DND-41 (cell line): ENCODE measurements around the gene TMEM255B.

Source experiments
- ATAC-seq: fragments of 200-7000 bp; cut with Tn5 transposase; 3 replicates; pipeline ENCODE4 v1.9.1; 2021; ENCODE audit warnings: low read depth; ENCODE audit not compliant: insufficient read depth
- DNase-seq: peaks from one replicate; pipeline ENCODE4 v3.0.0-alpha.2; 2020
- H2AFZ ChIP-seq: 2 replicates; pipeline ENCODE4 v1.6.0; 2012; ENCODE audit warnings: low read depth, low read length
- H3K27ac ChIP-seq: 2 replicates; pipeline ENCODE4 v1.5.1; 2012; ENCODE audit warnings: low read length, inconsistent platforms
- H3K27me3 ChIP-seq: fragments of 200-600 bp; sonication (generic); 2 replicates; pipeline ENCODE4 v1.6.0; 2012; ENCODE audit warnings: low read length, mild to moderate bottlenecking, inconsistent platforms; ENCODE audit not compliant: insufficient read depth, poor library complexity
- H3K36me3 ChIP-seq: 2 replicates; pipeline ENCODE4 v1.5.1; 2012; ENCODE audit warnings: low read length, inconsistent platforms; ENCODE audit not compliant: insufficient read depth
- H3K4me1 ChIP-seq: 2 replicates; pipeline ENCODE4 v1.5.1; 2012; ENCODE audit warnings: mild to moderate bottlenecking, low read length; ENCODE audit not compliant: insufficient read depth
- H3K4me2 ChIP-seq: 2 replicates; pipeline ENCODE4 v1.6.0; 2012; ENCODE audit warnings: mild to moderate bottlenecking, moderate library complexity, low read length, inconsistent platforms; ENCODE audit not compliant: insufficient read depth
- H3K4me3 ChIP-seq, 2 experiments: fragments of 200-600 bp in 1 of 2; shearing (Covaris generic) in 1 of 2; 2 replicates each; pipeline ENCODE4 v1.5.1; 2012 to 2016; ENCODE audit warnings: inconsistent platforms in 2 of 2, low read length in 2 of 2, mild to moderate bottlenecking in 2 of 2, low read depth in 1 of 2, moderate library complexity in 1 of 2
- H3K79me2 ChIP-seq: 2 replicates; pipeline ENCODE4 v1.6.0; 2012; ENCODE audit warnings: low read length, inconsistent platforms; ENCODE audit not compliant: insufficient read depth
- H3K9ac ChIP-seq: 2 replicates; pipeline ENCODE4 v1.6.0; 2012; ENCODE audit warnings: low read depth, mild to moderate bottlenecking, inconsistent platforms, low read length, moderate library complexity
- H3K9me3 ChIP-seq: 2 replicates; pipeline ENCODE4 v1.5.1; 2012; ENCODE audit warnings: low read length, moderate library complexity, mild to moderate bottlenecking, inconsistent platforms; ENCODE audit not compliant: insufficient read depth, severe bottlenecking
- H4K20me1 ChIP-seq: 2 replicates; pipeline ENCODE4 v1.6.0; 2012; ENCODE audit warnings: low read length; ENCODE audit not compliant: insufficient read depth
- EZH2 ChIP-seq: IDR thresholded peaks from 3 replicates; pipeline ENCODE4 v1.6.1; 2012; ENCODE audit warnings: borderline replicate concordance, low read depth, mild to moderate bottlenecking, moderate library complexity, low read length, inconsistent platforms; ENCODE audit not compliant: severe bottlenecking
- TF ChIP-seq, protein P1 (sequence below): IDR thresholded peaks from 2 replicates; pipeline ENCODE4 v1.5.1; 2012; ENCODE audit warnings: borderline replicate concordance, low read length, moderate library complexity, mild to moderate bottlenecking; ENCODE audit not compliant: poor library complexity, severe bottlenecking; ENCODE audit errors: extremely low read depth

Gene TMEM255B

DNA sequence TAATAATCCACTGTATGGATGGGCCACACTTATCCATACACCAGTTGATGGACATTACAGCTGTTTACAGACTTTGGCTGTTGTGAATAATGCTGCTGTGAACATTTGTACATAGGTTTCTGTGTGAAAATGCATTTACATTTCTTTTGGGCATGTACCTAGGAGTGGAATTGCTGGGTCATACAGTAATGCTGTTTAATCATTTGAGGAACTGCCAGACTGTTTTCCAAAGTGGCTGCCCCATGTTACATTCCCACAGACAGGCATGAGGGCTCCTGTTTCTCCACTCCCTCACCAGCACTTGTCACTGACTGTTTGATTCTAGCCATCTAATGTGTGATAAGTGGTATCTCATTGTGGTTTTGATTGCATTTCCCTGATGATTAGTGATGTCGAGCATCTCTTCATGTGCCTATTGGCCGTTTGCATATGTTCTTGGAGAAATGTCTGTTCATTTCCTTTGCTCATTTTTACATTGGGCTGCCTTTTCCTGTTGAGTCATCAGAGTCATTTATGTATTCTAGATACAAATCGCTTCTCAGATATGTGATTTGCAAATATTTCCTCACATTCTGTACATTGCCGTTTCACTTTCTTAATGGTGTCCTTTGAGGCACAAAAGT is 12.8 kb downstream of the TMEM255B start:
- no peak for ATAC-seq
- Histone ChIP-seq H3K36me3 (no peaks in the 10 kb centered on the region), H3K27ac (no peak overlapping the region), H3K9me3 (no peaks in the 10 kb centered on the region), H3K4me2 (no peak overlapping the region), H3K4me1 (no peaks in the 10 kb centered on the region), H3K9ac (no peak overlapping the region), H2AFZ (no peak overlapping the region), H3K79me2 (no peaks in the 10 kb centered on the region), H3K27me3 (peaks cover 3% of the 10 kb centered on the region), H4K20me1 (peaks cover 13% of the 10 kb centered on the region), H3K4me3 (no peak overlapping the region)
- DNase-seq, result no peak
- no peak for TF ChIP-seq EZH2
- TF ChIP-seq, protein P1, sequence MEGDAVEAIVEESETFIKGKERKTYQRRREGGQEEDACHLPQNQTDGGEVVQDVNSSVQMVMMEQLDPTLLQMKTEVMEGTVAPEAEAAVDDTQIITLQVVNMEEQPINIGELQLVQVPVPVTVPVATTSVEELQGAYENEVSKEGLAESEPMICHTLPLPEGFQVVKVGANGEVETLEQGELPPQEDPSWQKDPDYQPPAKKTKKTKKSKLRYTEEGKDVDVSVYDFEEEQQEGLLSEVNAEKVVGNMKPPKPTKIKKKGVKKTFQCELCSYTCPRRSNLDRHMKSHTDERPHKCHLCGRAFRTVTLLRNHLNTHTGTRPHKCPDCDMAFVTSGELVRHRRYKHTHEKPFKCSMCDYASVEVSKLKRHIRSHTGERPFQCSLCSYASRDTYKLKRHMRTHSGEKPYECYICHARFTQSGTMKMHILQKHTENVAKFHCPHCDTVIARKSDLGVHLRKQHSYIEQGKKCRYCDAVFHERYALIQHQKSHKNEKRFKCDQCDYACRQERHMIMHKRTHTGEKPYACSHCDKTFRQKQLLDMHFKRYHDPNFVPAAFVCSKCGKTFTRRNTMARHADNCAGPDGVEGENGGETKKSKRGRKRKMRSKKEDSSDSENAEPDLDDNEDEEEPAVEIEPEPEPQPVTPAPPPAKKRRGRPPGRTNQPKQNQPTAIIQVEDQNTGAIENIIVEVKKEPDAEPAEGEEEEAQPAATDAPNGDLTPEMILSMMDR, result no peak

DNA sequence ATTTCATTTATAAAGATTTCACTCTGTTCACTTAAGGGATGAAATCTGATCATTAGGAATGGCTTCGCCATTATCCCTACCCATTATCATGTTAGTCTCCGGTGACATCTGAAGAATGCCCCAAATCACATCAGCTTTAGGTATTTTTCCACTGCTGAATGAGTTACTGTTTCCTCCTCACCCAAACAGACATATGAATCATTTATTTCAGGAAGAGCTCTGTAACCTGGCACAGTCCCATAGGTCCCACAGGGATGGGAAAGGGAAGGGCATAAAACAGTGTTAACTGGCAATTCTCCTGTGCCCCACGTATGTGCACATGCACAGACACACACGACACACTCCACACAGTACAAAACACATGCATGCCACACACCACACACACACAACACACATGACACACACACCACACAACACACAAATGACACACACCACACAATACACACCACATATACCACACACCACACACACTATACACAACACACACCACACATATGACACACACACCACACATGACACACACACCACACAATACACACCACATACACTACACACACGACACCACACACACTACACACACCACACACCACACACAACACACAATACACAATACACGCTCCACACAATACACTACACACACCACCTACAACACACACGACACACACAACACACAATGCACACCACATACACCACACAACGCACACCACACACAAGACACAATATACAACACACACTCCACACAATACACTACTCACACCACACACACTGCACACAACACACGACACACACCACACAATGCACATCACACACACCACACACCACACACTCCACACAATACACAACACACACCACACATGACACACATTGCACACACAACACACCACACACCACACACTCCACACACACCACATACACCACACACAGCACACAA is 15.4 kb downstream of the TMEM255B start:
- H3K9me3 ChIP-seq, result no peaks in the 10 kb centered on the region
- H3K4me3 ChIP-seq, result no peak overlapping the region
- no peaks in the 10 kb centered on the region for H3K36me3 ChIP-seq
- TF ChIP-seq, protein P1, result no peak
- no peak for TF ChIP-seq EZH2
- ATAC-seq (no peak), DNase-seq (no peak)
- peaks cover 14% of the 10 kb centered on the region for H4K20me1 ChIP-seq
- H3K27me3 ChIP-seq, result peaks cover 3% of the 10 kb centered on the region
- H3K4me1 ChIP-seq, result no peaks in the 10 kb centered on the region
- H3K9ac ChIP-seq, result no peak overlapping the region
- no peak overlapping the region for H3K27ac ChIP-seq
- H2AFZ ChIP-seq, result no peak overlapping the region
- H3K79me2 ChIP-seq, result no peaks in the 10 kb centered on the region
- no peak overlapping the region for H3K4me2 ChIP-seq

DNA sequence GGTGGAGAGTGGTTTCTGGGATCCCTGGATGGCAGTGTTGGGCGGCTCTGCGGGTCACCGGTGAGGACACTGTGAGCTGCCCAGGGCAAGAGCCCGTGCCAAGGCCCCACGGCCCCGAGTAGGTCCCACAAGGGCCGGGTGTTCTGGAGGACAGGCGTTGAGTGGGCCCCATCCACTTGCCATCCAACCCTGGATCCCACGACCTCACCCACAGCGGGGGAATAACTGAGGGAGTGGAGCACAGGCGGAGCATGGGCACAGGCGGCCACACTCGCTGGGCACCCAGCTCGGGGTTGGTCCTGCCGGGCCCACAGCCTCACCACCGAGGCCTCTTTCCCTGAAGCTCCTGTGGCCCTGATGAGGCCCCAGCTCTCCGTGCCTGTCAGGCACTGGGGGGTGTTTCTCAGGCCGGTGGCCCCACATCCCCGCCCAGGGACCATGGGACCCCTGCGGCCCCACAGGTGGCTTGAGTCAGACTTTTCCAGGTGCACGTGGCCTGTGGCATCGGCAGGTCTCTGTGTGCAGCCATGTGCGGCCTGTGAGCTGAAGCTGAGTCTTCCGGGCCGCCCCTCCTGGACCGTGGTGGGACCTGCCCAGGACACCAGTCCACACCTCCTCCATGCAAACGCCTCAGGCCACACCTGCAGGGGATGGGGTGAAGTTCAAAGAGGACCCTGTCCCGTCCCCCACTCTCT is 16.6 kb downstream of the TMEM255B start:
- TF ChIP-seq EZH2, result no peak
- TF ChIP-seq, protein P1, result no peak
- H2AFZ ChIP-seq, result no peak overlapping the region
- peaks cover 14% of the 10 kb centered on the region for H4K20me1 ChIP-seq
- H3K27ac ChIP-seq, result no peak overlapping the region
- no peak overlapping the region for H3K4me2 ChIP-seq
- H3K36me3 ChIP-seq, result no peaks in the 10 kb centered on the region
- no peak for ATAC-seq
- no peak overlapping the region for H3K4me3 ChIP-seq
- no peaks in the 10 kb centered on the region for H3K4me1 ChIP-seq
- DNase-seq, result no peak
- no peak overlapping the region for H3K9ac ChIP-seq
- peaks cover 8% of the 10 kb centered on the region for H3K27me3 ChIP-seq
- no peaks in the 10 kb centered on the region for H3K79me2 ChIP-seq
- H3K9me3 ChIP-seq, result no peaks in the 10 kb centered on the region
